ENCODE results near the gene KREMEN1.

The KREMEN1 gene

DNA sequence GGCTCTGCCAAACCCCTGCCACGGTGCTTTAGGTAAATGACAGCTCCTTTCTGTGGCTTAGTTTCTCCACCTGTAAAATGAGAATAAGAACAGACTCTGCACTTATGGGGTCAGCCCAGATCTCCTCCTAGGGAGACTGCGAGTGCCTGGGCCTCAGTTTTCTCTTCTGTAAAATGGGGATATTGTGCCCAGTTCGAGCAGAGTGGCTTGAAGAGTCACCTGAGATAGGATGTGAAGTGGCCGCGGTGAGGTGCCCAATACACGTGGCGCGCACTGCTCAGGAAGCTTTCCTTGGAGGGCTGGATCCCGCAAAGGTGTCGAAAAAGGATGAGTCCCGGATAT, 132.4 kb downstream of the KREMEN1 start:
- no peak for DNase-seq (ENCODE audit: low read depth in 4 of 4, low spot score in 1 of 4)

DNA sequence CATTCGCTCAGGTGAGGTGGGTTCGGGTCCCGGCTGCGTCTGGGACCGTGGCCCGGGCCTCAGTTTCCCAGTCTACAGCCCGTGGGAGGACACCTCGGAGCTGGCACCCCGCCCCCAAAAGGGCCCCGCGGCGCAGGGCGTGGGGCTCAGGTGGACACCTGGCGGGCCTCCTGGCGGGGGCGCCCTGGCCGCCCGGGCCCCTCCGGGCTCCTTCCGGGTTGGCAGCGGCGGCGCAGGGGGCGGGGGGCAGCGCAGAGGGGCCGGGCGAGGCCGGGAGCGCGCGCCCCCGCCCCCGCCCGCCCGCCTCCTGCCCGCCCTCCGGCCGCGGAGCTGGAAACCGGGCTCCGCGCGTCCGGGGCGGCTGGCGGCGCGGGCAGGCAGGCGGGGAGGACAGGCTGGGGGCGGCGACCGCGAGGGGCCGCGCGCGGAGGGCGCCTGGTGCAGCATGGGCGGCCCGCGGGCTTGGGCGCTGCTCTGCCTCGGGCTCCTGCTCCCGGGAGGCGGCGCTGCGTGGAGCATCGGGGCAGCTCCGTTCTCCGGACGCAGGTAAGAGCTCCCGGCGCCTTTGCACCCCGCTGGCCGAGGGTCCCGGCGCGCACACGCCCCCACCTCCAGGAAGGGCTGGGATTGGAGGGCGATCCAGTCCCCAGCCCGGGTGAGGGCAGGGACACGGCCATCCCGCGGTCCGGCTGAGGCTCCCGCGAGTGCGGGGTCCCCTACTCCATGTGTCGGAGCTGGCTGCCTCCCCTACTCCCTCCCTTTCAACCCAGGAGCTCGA, 132.9 kb downstream of the KREMEN1 start, which contains the start of gene EMID1:
Gene EMID1 (plus strand): TSS at position 303 of the 778 bp plus-strand sequence. CDS start 143 bp downstream, at position 446.
- DNase-seq (ENCODE audit: low read depth in 4 of 4, low spot score in 1 of 4) = no peak

DNA sequence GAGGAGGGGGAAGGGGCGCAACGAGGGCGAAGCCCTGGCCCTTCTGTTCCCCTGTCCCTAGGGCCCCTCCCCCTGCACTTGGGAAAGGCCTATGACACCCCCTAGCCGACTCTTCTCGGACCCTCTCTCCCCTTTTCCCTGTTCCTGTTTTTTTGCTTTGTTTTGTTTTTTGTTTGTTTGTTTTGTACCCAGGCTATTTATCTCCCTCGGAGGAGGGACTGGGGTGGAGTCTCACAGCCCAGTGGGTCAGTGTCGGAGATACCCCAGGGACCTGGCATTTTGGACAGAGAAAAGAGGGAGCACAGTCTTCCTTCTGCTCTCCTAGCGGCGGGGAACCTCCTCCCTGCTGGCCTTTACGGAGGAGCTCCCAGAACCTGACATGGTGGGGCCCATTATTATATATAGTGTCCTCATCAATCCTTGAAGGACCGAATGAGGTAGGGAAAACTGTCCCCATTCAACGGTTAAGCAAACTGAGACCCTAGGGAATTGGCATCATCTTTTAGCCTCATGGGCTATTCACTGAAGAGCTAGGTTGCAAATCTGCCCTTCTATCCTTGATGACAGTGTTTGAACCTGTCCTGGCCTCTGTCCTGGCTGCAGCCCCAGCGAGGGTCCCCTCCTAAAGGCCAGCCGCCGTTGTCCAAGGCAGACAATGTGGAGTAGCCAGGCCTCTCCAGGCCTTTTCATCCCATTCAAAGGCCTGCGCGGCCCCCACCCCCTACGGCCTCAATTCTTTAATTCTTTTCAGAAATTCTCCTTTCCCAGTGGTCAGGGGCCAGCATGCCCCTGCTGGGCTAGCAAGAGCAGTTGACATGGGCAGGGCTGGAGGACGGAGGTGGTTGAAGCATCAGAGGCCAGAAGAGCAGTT, 133.8 kb downstream of the KREMEN1 start:
- DNase-seq (ENCODE audit: low read depth in 4 of 4, low spot score in 1 of 4) = no peak

DNA sequence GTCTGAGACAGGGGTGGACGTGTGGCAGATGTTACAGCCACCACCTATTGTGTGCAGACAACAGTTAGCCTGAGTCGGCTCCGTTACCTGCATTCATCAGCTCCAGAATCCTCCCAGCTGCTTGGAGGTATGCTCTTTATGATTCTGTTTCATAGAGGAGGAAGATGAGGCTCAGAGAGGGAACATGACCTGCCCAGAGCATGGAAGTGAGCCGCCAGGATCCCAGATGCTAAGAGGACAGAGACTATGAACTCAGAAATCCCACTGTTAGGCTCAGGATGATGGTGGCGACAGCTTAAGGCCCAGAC, 134.4 kb downstream of the KREMEN1 start:
- DNase-seq (ENCODE audit: low read depth in 4 of 4, low spot score in 1 of 4) = no peak

DNA sequence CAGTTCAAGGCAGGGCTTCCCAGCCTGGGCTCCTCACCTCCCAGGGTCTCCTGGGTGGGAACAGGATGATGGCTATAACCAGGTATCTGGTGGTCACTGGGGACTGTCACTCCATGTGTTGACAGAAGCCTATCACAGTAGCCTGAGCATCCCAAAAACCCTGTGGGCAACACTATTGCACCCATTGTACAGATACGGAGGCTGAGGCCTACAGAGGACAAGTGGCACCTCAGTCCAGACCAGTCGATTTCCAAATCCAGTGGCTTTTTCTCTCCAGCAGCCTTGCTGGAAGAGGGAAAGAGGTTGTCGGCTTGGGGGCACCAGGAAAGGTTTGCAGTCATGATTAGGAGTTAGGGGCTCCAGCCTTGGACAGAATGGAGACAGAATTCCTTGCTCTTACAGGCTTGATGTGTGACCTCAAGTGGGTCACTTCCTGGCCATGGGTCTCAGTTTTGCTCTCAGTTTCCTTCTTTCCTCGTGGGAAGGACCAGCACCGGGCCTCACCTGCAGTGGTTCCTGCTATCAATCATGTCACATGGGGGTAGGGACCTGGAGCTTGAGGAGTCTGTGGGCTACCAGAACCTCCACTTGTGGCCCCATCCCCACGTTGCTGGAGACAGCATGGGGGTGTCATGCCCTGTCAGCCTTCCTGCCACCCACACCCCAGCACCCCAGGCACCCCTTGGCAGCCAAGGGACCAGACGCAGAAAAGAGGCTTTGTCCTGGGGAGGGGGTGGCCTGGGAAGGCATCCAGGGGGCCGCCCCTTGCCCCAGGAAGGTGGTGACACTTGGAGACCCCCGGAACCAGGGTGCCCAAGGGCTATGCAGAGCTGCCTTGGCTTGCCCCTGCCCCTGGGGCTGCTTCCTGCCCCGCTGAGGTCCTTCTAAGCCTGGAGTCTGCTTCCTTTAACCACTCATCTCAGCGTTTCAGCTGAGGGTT, 135.0 kb downstream of the KREMEN1 start:
- no peak for DNase-seq (ENCODE audit: low read depth in 4 of 4, low spot score in 1 of 4)

DNA sequence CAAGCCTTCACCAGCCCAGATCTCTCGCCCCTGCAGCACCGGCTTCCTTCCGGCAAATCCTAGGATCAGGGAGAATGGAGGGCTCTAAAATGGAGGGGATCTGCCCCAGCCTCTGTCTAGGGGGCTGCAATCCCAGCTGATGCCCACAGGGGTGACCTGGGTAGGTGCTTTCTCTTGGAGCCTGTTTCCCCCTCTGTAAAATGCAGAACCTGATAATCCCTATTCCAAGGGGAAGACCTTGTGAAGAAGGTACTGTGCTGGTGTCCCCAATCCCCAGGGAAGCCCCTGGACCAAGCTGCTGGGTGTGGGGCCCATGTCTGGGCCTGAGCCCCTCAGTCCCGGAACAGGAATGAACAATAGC, 135.6 kb downstream of the KREMEN1 start:
- no peak for DNase-seq (ENCODE audit: low read depth in 4 of 4, low spot score in 1 of 4)

DNA sequence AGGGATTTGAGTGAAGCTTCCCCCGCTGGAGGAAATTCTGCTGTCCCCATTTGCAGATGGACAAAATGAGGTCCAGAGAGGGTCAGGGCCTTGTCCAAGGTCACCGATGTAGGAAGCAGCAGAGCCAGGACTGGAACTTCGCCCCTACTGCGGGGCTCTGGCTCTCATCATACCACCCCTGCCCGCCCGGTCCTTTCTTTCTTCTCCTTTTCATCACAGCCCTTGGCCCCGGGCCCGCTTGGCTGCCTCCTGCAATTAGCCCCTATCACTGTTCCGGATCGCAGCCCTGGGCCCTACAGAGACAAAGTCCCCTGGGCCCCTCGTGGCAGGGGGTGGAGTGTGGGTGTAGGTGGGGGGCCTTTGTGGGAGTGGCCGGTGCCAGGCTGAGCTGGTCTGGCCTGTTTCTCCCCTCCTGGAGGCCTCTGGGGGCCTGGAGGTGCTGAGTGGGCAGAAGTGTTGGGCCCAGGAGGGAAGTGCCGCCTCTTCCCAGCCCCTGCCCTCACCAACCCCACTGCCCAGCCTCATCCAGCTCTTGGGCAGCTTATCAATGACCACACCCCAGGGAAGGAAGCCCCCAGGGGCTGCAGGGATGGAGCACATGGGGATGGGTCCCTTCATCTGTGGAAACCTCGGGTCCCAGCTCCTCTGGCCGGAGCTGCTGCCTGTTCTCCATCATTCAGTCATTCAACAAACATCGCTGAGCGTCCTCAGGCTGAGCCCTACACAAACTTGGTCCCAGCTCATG, 136.2 kb downstream of the KREMEN1 start:
- no peak for DNase-seq (ENCODE audit: low read depth in 4 of 4, low spot score in 1 of 4)

DNA sequence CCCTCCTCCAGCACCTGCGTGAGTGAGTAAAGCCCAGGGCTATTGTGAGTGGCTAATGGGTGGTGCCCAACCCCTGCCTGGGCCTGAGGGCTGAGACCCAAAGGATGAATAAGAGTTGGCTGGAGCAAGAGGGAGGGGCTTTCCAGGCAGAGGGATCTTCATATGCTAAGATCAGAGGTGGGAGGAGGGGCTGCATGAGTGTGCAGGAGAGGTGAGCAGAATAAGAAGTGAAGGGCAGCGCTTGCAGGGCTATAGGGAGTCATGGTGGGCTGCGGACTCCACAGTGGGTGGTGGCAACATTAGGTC, 136.7 kb downstream of the KREMEN1 start:
- no peak for DNase-seq (ENCODE audit: low read depth in 4 of 4, low spot score in 1 of 4)

DNA sequence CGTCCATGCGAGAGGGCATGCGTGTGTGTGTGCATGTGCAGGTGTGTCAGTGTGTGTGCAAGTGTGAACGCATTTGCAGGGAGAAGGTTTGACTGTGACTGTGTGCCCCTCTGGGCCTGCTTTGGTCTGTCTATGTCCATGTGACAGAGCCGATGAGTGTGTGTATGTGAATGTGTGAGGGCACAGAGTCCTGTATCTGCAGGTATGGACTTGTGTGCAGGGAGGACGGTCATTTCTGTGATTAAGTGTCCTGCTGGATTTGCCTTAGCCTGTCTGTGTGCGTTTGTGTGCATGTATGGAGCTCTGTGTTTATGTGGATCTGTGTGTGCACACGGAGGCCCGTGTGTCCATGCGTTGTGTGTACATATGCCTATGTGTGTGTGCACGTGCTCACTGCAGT, 138.2 kb downstream of the KREMEN1 start:
- DNase-seq (ENCODE audit: low read depth in 4 of 4, low spot score in 1 of 4) = no peak

DNA sequence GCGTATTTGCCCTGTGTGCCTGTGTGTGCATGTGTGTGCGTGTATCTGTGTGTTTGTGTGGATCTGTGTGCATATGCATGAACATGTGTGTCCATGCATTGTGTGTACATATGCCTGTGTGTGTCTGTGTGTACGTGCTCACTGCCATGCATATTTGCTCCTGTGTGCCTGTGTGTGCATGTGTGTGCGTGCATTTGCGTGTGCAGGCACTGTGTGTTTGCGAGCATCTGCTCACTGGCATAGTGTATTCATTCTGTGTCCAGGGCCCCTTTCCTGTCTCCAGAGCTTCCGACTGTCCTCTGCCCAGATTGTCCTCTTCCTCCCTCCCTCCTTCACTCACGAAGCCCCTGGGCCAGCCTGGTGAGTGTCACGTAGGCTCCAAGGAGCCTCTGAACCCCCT, 138.6 kb downstream of the KREMEN1 start:
- DNase-seq (ENCODE audit: low read depth in 4 of 4, low spot score in 1 of 4) = no peak

DNA sequence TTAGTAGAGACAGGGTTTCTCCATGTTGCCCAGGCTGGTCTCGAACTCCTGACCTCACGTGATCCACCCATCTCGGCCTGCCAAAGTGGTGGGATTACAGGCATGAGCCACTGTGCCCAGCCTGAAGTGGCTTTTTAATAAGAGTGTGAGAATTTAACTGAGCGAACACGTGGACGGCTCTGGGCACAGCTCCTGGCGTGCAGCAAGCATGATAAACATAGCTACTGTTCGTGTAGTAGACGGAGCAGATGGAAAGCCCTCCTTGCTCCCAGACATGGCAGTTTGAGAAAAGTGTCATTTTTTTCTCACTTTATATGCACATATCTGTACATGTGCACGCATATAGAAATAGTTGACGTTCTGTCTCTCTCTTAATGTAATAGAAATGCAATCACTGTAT, 139.9 kb downstream of the KREMEN1 start:
- DNase-seq (ENCODE audit: low read depth in 4 of 4, low spot score in 1 of 4) = no peak

DNA sequence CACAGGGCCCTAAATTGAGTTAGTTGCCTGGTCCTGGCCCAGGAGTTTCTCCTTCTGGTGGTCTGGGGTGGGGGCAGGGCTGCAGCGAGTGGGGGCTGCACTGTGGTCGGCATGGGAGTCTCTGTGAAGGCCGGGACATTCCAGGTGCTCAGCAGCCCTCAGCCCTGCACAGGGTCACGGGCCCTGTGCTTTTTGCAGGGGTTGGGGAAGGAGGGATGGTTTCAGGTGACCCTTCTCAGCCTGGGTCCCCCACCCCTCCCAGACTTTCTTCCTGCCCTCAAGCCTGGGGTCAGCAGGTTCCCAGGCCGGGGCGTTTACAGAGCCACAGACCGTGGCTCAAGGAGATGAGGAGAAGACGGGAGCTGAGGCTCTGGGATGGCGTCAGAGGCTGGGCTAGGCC, 140.7 kb downstream of the KREMEN1 start:
- no peak for DNase-seq (ENCODE audit: low read depth in 4 of 4, low spot score in 1 of 4)

DNA sequence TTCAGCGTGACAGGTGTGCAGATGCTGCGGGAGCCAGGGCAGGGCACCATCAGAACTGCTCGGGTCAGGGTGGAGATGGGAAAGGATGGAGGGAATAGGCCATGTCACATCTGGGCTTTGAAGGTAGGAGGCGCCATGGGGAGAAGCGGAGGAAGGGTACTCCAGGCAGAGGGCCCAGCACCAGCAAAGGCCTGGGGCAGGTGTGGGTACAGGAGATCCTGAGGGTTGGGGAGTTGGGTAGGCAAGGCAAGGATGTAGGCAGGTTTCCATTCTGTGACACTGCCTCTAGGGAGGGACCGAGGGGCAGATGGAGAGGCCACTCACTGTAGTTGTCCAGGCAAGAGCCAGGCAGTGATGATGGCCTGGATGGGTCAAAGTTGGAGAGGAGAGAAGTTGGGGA, 141.4 kb downstream of the KREMEN1 start:
- no peak for DNase-seq (ENCODE audit: low read depth in 4 of 4, low spot score in 1 of 4)

DNA sequence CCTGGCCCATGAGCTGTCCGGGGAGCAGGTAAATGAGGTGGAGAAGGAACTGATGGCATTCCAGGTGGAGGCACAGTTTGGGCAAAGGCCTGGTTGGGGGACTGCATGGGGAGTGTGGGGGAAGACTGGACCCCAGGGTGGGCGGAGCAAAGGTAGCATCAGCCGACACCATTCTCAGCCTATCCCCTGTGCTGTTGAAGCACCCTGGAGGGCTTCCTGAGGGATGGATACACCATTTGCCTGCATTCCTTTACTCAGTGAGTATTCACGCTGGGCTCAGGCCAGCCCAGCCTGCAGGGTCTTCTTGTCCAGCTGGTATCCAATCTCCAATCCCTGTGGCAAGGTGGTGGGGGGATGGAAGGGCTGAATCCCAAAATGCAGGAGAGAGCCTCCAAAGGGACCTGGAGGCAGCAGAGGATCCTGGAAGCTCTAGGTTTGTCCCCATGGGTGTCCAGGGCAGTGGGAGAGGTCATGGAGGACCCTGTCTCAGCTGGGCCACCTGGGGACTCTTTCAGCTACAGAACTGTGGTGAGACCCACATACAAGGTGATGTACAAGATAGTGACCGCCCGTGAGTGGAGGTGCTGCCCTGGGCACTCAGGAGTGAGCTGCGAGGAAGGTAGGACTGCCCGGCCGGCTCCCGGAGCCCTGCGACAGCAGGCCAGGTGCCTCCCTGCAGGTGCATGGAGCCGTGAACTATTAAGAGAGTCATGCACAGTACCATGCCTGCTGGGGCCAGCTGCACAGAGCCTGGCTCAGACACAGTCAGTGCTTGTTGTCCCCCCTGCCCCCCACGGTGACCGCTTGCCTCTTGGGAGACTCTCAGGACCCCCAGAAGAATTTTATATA, 142.4 kb downstream of the KREMEN1 start:
- DNase-seq (ENCODE audit: low read depth in 4 of 4, low spot score in 1 of 4) = no peak

DNA sequence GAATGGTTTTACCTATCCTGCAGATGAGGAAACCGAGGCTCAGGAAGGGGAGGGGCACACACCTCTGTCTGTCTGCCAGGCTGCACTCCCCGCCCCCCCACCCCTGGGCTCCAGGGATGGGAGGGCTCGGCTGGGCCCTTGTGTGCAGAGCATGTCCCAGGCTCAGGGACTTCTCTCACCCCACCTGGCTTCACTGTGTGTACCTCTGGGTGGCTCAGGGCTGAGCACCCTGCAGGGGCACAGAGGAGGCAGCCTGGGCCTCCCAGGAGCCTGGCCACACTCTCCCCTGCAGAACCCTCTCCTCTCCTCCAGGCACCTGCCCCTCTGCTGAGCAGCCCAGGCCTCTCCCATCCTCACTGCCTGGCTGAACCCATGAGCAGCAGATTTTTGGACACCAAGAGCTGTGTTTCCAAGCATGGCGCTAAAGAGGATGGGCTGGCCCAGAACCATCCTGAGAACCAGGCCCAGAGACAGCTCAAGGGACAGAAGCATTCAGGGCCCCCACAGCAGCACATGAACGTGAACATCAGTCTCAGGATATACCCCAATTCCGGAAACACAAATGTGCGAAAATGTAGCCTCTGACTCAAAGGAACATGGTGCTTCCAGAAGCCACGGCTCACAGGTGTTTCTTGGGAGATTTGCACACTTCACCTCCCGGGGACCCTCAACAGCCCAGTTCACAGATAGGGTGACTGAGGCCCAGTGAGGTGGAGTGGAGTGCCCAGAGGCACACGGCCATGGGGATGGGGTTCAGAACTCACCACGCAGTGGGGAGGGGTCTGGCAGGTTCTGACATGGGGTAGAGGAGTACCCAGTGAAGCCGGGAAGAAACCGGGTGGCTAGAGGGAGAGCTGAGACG, 143.4 kb downstream of the KREMEN1 start:
- DNase-seq (ENCODE audit: low read depth in 4 of 4, low spot score in 1 of 4) = no peak

DNA sequence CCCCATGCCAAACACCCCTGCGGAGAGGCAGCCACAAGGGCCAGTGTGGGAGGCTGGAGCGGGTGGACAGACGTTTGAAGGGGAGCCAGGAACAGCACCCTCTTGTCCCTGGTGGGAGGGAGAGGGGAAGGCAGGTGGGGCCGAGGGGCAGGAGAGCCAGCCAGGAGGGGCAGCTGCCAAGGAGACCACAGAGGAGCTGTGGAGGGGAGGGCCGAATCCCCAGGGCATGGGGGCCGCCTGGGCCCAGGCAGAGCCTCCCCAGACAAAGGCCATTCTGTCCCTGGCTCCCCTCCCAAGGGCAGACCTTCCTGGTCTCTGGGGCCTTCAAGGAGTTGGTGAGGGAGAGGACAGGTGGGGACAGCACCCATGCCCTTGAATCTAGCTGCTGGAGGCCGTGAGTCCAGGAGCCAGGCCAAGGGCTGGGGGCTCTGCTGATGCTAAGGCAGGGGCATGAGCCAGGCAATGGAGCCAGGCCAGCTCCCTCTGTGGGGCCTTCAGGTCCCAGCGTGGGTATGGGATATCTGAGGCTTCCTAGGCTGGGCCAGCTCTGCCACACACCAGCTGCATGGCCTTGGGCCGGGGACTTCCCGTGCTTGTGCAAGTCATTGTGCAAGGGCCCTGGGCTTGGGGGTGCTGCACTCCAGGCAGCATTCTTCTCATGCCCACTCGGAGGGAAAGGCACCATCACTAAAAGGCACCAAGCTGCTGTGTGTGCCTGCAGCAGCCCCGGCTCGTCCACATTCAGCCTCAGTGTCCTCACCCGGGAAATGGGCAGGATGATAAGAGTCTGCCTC, 144.2 kb downstream of the KREMEN1 start:
- DNase-seq (ENCODE audit: low read depth in 4 of 4, low spot score in 1 of 4) = no peak

Data from stimulated activated CD4-positive, alpha-beta T cell treated with anti-CD3 and anti-CD28 coated beads, Interleukin-1b, Interleukin-23, amount 100 ng/mL, for 24 hours (primary cell).